ENCODE measurements around the gene NT5C3A.

- TF ChIP-seq CTCF (IDR thresholded peaks at IDR 0.05; ENCODE audit: poor library complexity) (no peak), EZH2 (IDR thresholded peaks at IDR 0.05; ENCODE audit: borderline replicate concordance) (no peak), EZH2phosphoT487 (IDR thresholded peaks at IDR 0.05; ENCODE audit: low read depth, severe bottlenecking, unreplicated experiment) (no peak)
Observed at GRCh38 chr7:33012364-33012763, 50.2 kb downstream of the NT5C3A start.
